NB4 (cell line): ENCODE measurements around the gene TGFB3.

ENCODE experiments used
- CTCF ChIP-seq: IDR thresholded peaks from one replicate; pipeline ENCODE4 v1.5.1; 2012; ENCODE audit warnings: low read depth, low read length
- MYC ChIP-seq: IDR thresholded peaks from 2 replicates; pipeline ENCODE4 v1.6.1; 2011; ENCODE audit warnings: low read depth, low read length
- POLR2A ChIP-seq: IDR thresholded peaks from 2 replicates; pipeline ENCODE4 v1.6.1; 2011; ENCODE audit warnings: mild to moderate bottlenecking; ENCODE audit not compliant: insufficient read length; ENCODE audit errors: extremely low read depth

GRCh38 chr14:76007852-76008251 lies 26.1 kb upstream of the TGFB3 start:
- TF ChIP-seq CTCF (no peak), POLR2A (no peak), MYC (no peak)
